Measurements from ENCODE around the gene UIMC1.
"Not testable (repeated sequence)": the region's sequence is repeated elsewhere in the genome, so short reads cannot be mapped to it uniquely, and the experiment has no call there.

Gene UIMC1

GRCh38 chr5:177010153-177010552 lies 3.6 kb upstream of the UIMC1 start:
- in situ Hi-C loops (cut with MboI; ENCODE audit: low sequenced_read_pairs), result no loop called here

- in situ Hi-C loops (cut with MboI; ENCODE audit: low sequenced_read_pairs), result no loop called here
Observed at GRCh38 chr5:177008716-177009115, 2.1 kb upstream of the UIMC1 start.

GRCh38 chr5:177005619-177006264 lies 837 bp downstream of the UIMC1 start:
- in situ Hi-C loops (cut with MboI; ENCODE audit: low sequenced_read_pairs), result no loop called here

GRCh38 chr5:177004961-177005360 lies 1.6 kb downstream of the UIMC1 start:
- in situ Hi-C loops (cut with MboI; ENCODE audit: low sequenced_read_pairs), result no loop called here

- in situ Hi-C loops (cut with MboI; ENCODE audit: low sequenced_read_pairs), result no loop called here
Observed at GRCh38 chr5:177003649-177004048, 2.9 kb downstream of the UIMC1 start.

- in situ Hi-C loops (cut with MboI; ENCODE audit: low sequenced_read_pairs), result not testable (repeated sequence)
Observed at GRCh38 chr5:176999526-176999925, 7.1 kb downstream of the UIMC1 start.

- in situ Hi-C loops (cut with MboI; ENCODE audit: low sequenced_read_pairs), result no loop called here
Observed at GRCh38 chr5:176998828-176999227, 7.8 kb downstream of the UIMC1 start.

GRCh38 chr5:176996780-176997179 lies 9.8 kb downstream of the UIMC1 start:
- in situ Hi-C loops (cut with MboI; ENCODE audit: low sequenced_read_pairs), result no loop called here

GRCh38 chr5:176995896-176996767 lies 10.4 kb downstream of the UIMC1 start:
- in situ Hi-C loops (cut with MboI; ENCODE audit: low sequenced_read_pairs), result no loop called here

GRCh38 chr5:176995122-176995490 lies 11.5 kb downstream of the UIMC1 start:
- in situ Hi-C loops (cut with MboI; ENCODE audit: low sequenced_read_pairs), result no loop called here

GRCh38 chr5:176994460-176995121 lies 12.0 kb downstream of the UIMC1 start:
- in situ Hi-C loops (cut with MboI; ENCODE audit: low sequenced_read_pairs), result no loop called here

- in situ Hi-C loops (cut with MboI; ENCODE audit: low sequenced_read_pairs), result not testable (repeated sequence)
Observed at GRCh38 chr5:176993081-176993480, 13.5 kb downstream of the UIMC1 start.

GRCh38 chr5:176987583-176987982 lies 19.0 kb downstream of the UIMC1 start:
- in situ Hi-C loops (cut with MboI; ENCODE audit: low sequenced_read_pairs), result no loop called here

GRCh38 chr5:176986280-176986679 lies 20.3 kb downstream of the UIMC1 start:
- in situ Hi-C loops (cut with MboI; ENCODE audit: low sequenced_read_pairs), result no loop called here

- in situ Hi-C loops (cut with MboI; ENCODE audit: low sequenced_read_pairs), result no loop called here
Observed at GRCh38 chr5:176985516-176985915, 21.1 kb downstream of the UIMC1 start.

GRCh38 chr5:176984176-176984575 lies 22.4 kb downstream of the UIMC1 start:
- in situ Hi-C loops (cut with MboI; ENCODE audit: low sequenced_read_pairs), result not testable (repeated sequence)

GRCh38 chr5:176983593-176983992 lies 23.0 kb downstream of the UIMC1 start:
- in situ Hi-C loops (cut with MboI; ENCODE audit: low sequenced_read_pairs), result not testable (repeated sequence)

GRCh38 chr5:176983112-176983511 lies 23.5 kb downstream of the UIMC1 start:
- in situ Hi-C loops (cut with MboI; ENCODE audit: low sequenced_read_pairs), result not testable (repeated sequence)

GRCh38 chr5:176980818-176981217 lies 25.8 kb downstream of the UIMC1 start:
- in situ Hi-C loops (cut with MboI; ENCODE audit: low sequenced_read_pairs), result no loop called here

- in situ Hi-C loops (cut with MboI; ENCODE audit: low sequenced_read_pairs), result no loop called here
Observed at GRCh38 chr5:176979669-176980068, 26.9 kb downstream of the UIMC1 start.

- in situ Hi-C loops (cut with MboI; ENCODE audit: low sequenced_read_pairs), result no loop called here
Observed at GRCh38 chr5:176965633-176966032, 40.9 kb downstream of the UIMC1 start.

- in situ Hi-C loops (cut with MboI; ENCODE audit: low sequenced_read_pairs), result no loop called here
Observed at GRCh38 chr5:176959051-176959450, 47.5 kb downstream of the UIMC1 start.

Measured in hTERT RPE-1 (cell line).